ENCODE measurements around the gene AKNAD1.
A peak's percentile ranks its signal among the peaks of the same experiment; 100 is the strongest.
"Not testable (repeated sequence)": the region's sequence is repeated elsewhere in the genome, so short reads cannot be mapped to it uniquely, and the experiment has no call there.

AKNAD1 gene, protein sequence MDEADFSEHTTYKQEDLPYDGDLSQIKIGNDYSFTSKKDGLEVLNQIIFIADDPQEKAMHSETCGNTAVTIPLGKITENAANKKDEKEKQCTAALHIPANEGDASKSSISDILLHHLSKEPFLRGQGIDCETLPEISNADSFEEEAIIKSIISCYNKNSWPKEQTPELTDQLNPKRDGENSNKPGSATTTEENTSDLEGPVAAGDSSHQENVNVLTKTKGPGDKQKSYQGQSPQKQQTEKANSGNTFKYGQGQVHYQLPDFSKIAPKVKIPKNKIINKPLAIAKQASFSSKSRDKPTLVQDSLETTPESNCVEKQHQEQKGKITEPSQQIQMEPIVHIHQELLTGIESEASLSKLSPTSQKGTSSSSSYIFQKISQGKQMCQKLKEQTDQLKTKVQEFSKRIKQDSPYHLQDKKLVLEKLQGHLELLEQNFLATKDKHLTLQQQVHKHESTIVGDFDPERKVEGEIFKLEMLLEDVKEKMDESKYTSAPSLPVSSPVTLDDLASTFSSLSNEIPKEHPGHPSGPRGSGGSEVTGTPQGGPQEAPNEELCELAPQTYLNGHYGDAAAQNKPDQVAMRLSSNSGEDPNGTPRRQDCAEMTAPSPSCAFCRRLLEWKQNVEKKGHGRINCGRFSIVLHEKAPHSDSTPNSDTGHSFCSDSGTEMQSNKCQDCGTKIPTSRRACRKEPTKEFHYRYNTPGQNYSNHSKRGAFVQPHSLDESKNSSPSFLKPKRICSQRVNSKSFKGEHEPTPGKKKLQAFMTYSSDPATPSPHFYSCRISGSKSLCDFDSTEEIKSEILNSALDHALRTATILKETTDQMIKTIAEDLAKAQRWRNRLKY

DNA sequence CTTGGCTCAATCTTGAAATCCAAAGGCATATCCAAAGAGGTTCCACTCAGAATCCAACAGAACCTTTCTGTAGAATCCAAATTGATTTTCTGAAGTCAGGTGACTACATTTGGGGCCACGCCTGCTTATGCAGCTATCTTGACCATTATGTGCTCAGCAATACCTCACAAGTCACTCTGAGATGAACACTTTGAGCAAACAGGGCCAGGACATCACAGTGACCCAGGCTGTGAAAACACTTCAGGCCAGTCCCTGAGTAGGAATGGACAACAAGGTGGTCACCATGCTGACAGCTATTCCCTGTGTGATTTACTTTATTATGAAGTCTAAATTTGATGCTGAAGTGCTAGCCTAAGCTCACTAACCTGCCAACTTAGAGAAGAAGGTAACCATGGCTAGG, at the start of gene AKNAD1:
Gene AKNAD1 (minus strand): TSS at position 101 of the 400 bp plus-strand sequence. CDS start 4,430 bp downstream, outside the sequence.
- no peak for FAIRE-seq

DNA sequence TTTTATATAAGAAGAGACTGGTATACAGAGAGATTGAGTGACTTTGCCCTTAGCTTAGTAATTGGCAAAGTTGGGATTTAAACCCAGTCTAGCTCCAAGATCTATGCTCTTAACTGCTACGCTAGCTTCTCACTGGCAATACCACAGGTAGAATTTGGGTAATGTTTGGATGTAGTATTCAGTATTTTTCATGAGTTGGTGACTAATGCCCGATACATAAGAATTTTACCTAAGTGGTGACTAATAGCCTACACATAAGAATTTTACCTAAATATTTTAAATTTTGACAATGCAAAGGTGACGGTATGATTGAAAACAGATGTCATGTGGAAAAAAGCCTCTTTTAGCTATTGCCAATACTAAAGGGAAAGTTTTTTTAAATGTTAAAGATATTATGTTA, 44.2 kb upstream of the AKNAD1 start:
- FAIRE-seq = no peak

DNA sequence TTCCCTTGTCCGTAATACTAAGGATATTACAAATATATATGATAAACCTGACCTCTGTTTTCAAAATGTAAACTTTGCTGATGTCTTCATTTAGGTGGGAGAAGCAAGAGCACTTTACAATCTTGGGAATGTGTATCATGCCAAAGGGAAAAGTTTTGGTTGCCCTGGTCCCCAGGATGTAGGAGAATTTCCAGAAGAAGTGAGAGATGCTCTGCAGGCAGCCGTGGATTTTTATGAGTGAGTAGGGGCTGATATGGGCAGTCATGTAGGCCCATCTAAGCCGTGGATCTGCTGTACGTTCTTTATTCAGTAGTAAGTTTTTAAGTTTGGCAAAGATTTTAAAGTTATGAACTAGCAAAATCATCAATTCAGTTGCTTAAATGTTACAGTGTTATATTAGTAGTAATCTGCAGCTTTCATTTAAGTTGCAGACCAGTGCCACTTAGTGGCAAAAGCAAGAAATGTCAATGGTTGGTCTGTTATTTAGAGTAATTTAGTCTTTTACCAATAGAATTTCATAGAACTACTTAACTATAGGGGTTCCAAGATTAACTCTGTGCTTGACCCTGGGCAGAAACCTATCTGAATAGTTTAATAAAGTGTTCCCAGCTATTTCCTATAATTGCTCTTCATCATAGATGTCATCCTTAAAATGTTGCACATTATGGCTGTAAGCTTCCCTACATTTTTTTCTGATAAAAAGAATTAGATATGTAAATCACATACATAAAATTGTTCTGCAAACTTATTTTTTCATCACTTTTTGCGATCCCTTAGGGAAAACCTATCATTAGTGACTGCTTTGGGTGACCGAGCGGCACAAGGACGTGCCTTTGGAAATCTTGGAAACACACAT, 41.2 kb upstream of the AKNAD1 start:
- FAIRE-seq = peak; percentile 96

DNA sequence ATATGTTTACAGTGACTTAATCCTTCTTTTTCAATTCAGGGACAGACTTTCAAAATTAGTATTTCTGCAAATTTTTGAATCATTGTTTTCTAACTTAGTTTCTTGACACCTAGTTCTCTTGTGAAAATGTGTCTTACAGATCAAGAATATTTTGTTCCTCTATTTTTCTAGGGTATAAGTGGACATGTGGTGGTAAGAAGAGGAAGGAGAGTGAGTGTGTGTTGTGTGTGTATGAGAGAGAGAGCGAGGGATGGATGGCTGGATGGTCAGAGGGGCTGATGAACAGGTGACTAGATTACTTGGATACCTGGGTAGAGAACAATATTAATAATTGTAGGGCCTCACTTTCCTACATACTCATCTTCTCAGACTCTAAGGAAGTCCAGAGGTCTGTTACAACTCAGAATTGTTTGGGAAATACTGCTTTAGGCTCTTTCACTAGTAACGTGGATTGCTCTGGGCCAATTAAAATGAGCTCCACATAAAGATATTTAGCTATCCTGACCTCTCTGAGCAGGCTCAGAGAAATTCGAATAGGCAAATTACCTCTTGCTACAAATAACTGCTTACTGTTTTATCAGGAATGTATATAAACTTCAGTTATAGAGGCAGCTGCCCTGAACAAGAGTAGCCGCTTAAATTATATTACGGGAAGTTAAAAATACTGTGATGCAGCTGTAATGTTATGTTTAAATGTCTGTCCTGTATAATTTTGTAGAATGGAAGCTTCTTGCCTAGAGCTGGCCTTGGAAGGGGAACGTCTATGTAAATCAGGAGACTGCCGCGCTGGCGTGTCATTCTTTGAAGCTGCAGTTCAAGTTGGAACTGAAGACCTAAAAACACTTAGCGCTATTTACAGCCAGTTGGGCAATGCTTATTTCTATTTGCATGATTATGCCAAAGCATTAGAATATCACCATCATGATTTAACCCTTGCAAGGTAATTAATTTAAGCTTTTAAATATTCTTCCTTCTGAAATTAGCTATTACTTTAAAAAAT, 39.6 kb upstream of the AKNAD1 start:
- FAIRE-seq = no peak

DNA sequence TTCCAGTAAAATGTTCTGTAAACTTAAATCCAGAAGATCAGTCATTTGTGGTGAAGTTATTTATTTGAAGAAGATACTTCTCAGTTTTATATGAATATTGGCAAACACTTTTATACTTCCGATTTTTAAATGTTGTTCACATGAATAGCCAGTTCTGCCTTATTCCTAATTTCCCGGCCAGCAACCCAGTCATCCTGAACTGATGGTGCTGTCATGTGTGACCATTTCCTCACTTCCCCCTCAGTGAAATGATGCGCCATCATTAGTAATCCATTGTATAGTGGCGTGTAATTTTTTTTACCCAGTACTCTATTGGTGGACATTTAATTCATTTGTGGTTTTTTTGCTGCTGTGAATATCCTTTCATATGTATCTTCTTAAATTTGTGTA, 36.2 kb upstream of the AKNAD1 start:
- no peak for FAIRE-seq

DNA sequence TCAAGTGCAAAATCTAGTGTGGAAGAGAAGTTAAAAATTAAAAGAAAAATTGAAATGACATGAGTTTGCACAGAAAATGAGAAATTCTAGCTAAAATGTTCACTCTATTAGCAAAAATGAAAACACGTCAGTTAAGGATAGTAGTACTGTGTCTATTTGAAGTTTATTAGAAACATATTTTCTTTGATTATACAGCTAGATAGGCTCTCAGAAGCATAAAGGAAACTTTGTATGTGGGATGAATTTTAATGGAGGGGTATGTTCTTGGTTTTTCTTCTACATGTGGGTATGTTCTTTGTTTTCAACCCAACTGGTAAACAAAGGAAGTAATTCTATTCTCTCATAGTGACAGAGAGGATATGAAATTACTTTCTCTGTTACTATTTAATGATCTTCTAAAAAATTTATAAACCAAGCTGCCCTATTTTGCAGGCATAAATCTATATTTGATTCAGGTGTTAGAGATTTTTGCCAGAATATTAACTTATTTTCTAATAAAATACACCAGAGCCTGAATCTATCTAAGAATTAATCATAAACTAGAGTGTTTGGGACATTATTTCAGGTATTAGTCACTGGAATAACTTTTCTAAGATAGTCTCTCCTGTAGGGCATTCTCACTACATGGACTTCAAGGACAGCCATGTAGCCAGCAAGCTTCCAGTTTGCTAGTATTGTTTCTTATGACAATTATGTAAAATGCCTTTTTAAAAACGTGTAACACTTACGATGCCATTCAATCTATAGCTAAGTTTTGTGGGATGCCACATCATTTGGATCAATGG, 35.7 kb upstream of the AKNAD1 start:
- no peak for FAIRE-seq

DNA sequence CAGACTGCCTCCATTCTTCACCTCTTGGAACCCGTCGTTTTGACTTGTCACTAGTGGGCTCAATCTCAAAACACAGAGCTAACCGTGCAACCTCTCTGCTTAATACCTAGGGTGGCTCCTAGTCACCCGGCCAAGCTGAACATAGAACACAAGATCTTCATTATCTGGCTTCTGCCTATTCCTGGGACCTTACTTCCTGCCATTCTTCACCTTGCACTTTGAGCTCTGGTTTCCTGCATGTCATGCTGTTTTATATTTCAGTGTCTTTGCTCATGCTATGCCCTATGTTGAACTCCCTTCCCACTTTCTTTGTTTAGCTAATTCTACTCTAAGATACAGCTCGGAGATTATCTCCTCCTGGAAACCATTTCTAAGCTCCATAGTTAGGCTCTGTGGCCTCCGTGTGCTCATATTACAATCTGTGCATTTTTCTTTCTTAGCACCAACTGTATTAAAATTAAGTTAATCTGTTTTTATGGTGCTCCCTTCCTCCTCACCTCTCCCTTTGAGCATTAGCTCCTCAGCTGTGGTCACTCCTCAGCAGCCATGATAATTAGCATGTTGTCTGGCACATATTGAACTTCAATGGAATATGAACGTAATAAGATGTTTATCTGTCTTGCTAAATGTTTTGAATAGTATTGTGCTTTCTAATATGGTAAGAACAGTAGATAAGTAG, 33.0 kb upstream of the AKNAD1 start:
- FAIRE-seq = no peak

DNA sequence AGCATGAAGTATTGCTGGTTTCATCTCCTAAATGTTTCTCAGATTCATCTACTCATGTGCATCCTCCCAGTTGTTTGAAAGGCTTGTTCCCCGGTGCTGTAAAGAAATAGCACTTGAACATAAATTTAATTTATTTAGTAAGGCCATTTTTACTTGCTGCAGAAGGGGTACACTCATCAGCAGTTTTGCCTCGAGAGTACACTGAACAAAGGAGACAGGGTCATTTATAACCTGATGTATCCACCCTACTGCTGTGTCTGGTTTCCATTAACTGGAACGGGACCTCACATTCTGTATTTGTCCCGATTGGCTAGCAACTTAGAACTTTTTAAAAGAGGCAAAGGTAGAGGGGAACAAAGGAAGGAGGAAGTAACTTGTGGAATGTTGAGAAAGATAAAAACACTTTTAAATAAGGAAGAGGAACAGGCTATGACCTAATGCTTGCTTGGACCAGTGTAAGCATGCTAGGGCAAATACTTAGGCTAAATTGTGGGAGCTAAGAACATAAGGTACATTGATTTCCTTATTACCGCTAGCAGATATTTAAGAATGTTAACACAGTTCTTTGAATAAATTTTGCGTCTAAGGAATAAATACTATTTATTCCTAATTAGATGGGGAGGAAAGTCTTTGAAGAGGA, 32.2 kb upstream of the AKNAD1 start:
- FAIRE-seq = not testable (repeated sequence)

DNA sequence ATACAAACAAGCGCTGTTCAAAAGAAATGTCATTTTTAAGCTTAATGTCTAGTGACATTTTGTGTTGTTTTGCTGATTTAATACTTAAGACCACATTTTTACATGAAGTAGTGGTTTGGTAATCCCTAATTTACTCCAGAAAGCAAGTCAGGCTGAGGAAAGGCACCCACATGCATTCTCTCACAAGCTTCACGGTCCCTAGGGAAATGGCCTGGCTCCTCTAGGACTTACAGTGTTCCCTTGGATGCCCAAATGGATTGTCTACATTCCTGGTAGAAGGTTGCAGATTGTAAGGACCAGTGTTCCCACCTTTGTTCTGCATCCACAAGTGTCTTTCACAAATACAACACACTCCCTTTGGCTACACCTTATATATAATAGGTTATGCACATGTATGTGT, 29.4 kb upstream of the AKNAD1 start:
- FAIRE-seq = no peak

DNA sequence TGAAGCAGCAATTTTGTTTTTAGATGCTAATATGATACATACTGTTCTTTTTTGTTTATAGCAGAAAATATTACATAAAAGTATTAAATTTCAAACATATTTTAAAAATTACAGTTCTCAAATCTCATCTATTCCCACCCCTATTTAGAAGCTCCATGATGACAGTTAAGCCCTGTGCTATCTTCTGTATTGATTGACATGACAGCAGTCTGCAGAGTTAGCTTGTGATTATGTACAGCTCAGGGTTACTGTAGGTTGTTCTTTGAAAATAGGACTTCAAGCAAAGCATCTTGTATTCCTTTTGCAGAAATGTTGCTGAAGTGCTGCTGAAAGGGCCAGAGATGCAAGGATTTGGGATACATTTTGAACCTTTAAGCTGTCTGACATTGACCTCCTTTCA, 28.1 kb upstream of the AKNAD1 start:
- FAIRE-seq = no peak

DNA sequence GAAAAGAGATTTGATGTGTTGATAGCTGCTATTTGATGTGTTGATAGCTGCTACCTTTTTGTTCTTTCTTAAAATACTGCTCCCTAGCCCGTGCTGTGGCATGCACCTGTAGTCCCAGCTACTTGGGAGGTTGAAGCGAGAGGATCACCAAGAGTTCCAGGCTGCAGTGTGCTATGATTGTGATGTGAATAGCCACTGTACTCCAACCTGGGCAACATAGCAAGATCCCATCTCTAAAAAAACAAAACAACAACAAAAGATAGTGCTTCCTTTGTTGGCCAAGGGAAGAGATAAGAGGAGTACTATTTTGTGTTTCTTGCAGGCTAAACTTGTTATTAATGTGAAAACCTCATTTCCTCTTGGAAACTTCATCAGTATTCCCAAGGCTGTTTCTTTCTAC, 25.9 kb upstream of the AKNAD1 start:
- FAIRE-seq = no peak

DNA sequence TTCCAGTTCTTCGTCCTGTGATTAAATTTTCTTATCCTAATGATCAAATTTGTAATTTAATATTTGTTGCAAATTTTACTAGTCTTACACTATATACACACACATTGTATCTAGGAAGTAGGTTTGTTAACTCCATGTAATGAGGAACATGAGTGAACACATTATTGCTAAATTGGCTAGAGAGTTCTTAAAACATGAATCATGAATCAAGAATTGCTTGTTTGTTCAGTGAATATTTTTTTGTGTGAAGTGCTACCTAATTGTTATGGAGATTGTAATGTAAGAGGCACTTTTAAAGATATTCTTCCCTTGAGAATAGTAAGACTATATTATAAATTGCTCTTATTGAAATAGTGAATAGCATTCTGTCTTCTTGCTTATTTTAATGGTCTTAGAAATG, 24.5 kb upstream of the AKNAD1 start:
- FAIRE-seq = peak; percentile 5

DNA sequence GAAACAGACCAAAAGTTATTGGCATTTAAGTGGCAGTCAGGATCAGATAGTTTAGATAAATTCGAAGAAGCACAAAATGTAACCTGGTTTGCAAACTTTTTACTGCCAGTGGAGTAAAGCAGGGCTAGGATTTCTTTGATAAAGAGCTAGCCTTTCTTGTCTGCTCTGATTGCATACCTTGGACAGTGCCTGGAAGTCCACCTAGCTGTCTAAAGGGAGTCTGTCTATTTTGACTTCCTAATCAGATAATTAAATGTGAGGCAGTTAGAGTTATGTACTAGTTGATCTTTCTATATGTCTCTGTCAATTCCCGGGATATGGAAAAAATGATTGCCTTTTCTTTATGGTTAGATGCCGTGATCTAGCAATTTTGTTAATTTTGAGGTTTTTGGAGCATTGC, 24.0 kb upstream of the AKNAD1 start:
- no peak for FAIRE-seq

DNA sequence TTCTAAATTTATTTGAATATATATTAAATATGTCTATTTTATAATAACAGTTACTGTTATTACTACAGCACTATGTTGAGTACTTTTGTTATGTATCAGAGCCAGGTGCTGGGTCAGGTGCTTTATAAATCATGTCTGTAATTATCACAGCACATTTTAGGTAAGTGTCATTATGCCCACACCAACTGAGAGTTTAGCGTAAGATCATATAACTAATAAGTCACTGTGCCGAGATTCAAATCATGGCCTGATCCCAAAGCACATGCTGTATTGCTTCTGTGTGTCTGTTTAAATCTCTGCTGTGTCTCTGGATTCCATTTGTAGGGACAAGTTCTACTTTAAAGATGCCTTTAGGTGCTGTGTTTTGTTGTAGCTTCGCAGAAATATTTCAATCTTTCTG, 21.8 kb upstream of the AKNAD1 start:
- FAIRE-seq = no peak

DNA sequence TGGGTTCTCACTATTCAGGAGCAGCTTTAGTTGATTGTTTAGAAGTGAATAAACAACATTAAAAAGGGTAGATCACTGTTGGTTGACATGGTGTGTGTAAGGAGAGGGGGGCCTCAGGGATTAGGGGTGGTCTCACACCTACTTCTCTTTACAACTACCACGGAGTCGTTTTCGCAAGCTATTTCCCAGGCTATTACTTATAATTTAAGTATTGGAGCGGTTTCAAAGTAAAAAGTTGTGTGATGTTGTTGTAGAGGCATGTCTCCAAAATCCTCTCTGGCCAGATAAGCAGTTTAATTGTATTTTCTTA, 21.2 kb upstream of the AKNAD1 start:
- FAIRE-seq = no peak

DNA sequence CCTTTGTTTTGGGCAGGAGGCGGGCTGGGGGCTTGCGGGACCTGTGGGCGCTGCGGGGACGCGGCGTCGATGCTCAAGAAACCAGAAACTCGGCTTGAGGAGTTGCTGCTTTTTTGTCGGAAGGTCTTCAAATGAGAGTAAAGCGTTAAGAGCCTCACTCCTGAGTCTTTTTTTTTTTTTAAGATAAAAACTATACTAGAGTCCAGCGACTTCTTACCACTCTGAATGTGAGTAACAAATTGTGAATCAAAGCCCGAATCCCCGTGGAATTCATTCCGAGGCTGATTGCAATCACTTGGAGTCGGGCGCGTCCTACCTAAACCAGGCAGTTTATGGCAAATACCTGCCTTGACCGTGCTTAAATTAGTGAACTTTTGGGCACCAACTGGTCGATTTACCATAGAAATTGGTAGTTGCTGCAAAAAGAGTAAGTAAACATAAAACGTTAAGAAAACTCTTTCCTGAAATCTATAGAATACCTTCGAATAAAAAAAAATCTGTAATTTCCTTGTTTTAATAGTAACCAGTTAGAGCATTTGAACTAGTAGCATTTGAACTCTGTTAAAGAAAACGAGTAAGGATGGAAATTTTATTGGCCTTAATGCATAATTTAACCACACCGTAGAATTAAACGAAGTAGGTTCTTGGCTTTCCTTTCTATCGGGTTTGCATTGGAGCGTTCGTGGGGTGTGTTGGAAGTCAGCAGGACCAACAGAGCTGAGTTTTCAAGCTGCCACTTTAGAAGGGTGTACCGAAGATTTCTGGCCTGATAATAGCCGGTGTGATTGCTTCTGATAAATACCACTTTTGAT, 20.7 kb upstream of the AKNAD1 start:
- no peak for FAIRE-seq

DNA sequence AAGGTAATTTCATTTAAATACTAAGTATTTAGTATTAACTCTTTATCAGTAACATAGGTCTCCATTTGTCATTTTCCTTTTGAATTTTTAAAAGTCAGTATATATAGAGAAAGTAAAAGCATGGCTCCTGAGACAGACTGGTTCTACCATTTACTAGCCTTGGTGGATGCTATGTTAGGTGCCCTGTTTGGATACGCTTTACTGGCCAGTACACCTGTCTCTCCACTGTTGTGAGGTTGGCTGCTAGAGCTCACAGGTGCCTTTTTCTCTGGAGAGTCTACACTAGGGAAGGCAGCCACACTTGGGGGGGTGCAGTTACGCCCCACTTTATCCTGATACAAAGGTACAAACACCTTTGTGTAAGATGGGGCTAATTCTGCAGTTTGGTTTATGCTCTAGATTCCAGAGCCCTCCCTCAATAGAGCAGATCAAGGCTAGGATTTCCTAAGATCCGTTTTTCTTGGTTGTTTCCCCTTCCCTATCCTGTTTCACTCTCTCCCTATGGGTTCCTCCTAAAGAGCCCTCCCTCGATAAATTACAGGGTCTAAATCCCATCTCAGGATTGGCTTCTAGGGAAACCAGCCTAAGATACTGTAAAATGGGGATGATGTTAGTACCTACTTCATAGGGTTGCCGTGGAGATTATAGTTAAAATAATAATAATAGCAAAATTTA, 14.3 kb upstream of the AKNAD1 start:
- FAIRE-seq = no peak

DNA sequence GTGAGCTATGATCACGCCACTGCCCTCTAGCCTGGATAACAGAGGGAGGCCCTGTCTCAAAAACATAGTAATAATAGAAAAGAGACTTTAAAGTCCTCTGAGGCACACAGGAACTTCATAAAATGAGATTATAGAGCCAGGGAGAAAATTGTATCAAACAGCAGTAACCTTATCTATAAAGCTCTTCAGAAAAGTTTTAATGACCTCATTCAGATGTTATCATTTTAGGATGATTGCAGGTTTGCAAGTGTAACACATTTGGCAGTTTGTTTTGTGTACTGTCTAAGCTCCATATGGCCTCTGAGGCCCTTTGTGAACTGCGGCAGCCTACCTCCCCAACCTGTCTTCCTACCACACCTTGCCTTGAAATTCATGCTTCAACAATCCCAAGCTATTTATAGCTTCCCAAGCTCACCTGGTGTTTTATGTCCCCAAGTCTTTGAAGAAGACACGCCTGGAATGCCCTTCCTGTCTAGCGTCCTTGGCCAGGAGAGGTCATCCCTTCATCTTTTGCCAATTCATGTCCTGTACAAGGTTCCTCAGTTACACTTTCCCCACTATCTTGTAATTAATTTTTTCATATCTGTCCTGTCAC, 8.5 kb upstream of the AKNAD1 start:
- FAIRE-seq = no peak

All from islet of Langerhans (tissue), 1 donor.